Measurements from ENCODE around the gene BCAS3.
"Not testable (repeated sequence)": the region's sequence is repeated elsewhere in the genome, so short reads cannot be mapped to it uniquely, and the experiment has no call there.

The BCAS3 gene

GRCh38 chr17:61239953-61240352, 562.3 kb downstream of the BCAS3 start:
- DNase-seq = no peak

DNA sequence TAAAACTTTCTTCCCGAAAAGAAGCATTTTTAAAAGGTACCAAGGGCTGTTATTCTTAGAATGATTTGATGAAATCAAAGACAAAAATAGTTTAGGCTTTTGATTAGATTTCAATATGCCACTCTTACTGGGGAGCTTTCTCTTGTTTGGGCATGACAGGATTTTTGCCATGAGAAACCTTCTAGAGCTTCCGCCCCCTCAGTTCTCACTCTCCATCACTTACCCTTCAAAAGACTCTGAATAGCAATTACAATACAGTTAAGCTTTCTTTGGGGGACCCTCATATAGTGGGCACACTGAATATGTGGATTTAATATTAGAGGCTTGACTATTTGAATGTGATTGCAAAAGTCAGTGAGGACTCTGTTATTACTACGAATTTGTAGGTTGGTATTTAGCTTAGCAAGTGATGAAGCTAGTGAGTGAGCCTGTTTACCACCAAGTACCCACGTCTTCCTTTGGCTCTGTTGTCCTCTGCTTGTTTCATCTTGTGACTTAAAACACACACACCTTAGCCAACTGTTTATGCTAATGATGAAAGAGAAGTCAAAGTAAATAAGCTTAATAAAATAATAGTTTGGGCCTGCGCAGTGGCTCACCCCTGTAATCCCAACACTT, 563.3 kb downstream of the BCAS3 start:
- no peak for DNase-seq

GRCh38 chr17:61244988-61245387, 567.3 kb downstream of the BCAS3 start:
- not testable (repeated sequence) for DNase-seq

GRCh38 chr17:61245706-61246135, 568.1 kb downstream of the BCAS3 start:
- DNase-seq = no peak

- no peak for DNase-seq
Observed at GRCh38 chr17:61247439-61247838, 569.8 kb downstream of the BCAS3 start.

DNA sequence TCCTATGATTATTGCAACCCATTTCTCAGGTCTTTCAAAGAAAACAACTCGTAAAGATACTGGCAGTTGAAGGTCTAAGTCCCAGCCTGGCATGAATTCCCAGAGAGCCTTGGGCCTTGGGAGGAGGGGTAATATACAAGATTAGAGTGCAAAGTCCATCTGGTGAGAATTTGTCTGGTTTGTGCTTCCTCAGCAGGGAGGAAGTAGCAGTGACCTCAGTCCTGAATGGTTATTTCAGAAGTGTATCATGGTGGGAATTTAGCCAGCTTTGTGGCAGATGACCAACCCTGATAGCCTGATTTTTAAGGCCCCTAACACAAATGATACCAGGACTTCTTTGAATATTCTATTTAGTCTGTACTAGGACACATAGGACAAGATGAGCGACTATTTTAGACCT, 570.7 kb downstream of the BCAS3 start:
- no peak for DNase-seq

DNA sequence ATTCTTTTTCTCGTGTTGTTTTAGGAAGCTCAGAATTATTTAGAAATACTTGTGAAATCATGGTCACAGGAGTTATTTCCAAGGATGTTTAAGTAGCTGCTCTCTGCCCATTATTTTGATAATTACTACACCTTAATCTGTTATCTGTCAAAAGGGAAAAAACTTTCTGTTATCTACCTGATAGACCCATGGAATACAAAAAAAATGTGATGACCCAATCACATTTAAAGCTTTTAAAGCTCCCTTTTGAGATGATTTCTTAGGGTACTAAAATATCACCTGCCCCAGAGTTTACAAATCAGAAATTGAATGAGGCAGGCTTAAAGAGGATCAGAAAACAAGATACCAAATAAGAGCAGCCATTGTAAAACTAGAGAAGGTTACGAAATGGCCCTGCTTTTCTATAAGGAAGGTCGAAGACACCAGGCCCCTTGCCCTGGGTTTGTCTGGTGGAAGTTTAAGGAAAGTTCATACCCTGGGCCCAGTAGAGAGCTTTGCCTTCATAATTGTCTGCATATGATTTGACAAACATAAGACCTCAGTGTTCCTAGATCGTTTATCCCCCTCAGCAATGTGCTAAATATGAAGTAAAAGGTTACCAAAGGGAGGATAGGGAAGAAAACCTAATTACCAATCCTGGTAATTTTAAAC, 572.1 kb downstream of the BCAS3 start:
- no peak for DNase-seq

DNA sequence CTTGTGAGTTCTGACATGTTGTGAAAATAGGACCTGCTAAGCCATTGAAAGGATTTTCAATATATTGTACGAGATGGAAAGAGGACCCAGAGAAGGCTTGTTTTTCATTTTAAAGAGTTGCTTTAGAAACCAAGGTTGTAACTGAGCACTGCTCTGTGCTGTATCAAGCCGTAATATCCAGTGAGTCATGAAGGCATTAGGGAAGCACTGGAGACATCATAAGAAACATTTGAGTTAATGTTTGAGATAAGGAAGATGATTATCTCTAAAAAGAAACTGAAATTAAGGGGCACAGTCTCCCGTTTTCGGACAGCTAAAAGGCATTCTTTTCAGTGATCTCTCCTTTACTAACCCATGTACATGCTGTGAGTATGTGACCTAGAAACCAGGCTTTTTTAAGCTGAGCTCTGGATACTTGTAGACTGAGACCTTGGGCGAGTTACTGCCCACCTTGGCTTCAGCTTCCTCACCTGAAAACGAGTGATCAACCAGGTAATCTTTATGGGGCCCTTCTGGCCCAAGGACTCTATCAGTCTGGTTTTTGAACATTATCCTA, 572.8 kb downstream of the BCAS3 start:
- DNase-seq = no peak

GRCh38 chr17:61251939-61252865, 574.6 kb downstream of the BCAS3 start:
- DNase-seq = no peak

- DNase-seq = no peak
Observed at GRCh38 chr17:61253362-61253761, 575.7 kb downstream of the BCAS3 start.

GRCh38 chr17:61253937-61254574, 576.4 kb downstream of the BCAS3 start:
- no peak for DNase-seq

GRCh38 chr17:61254904-61255303, 577.3 kb downstream of the BCAS3 start:
- no peak for DNase-seq

DNA sequence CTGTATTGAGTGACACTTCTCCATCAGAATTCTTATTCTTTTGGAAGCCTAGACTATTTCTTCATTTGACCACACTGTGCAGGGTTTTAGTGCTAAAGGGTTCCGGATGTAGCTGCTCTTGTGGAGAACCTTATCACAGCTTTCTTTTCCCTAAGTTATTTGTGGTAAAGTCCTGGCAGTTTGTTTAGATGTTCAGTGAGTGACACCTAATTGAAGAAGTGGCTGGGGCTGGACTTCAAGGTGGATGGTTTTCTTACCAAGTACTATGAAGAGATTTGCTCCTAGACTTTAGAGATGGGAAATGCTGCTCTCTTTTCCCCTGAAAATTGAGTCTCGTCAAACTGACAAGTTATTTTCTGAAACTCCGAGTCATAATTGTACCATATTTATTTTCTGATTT, 578.0 kb downstream of the BCAS3 start:
- no peak for DNase-seq

DNA sequence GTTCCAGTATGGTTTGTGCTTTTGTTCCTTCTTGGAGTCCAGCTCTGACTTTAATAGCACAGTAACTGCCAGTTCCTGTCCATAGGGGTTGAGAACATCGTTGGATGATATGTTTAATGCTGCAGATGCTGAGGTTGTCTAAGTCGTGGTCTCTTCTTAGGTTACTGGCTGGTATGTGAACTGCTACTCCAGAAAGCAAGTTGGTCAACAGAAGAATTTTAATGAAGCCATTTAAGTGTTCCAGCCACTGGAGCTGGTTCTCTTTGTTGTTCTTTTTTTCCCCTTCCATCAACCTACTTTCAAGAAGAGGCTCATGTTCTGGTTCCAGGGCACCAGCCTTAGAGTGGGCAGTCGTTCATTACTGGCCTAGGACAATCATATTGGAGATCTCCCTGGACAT, 581.7 kb downstream of the BCAS3 start:
- no peak for DNase-seq

DNA sequence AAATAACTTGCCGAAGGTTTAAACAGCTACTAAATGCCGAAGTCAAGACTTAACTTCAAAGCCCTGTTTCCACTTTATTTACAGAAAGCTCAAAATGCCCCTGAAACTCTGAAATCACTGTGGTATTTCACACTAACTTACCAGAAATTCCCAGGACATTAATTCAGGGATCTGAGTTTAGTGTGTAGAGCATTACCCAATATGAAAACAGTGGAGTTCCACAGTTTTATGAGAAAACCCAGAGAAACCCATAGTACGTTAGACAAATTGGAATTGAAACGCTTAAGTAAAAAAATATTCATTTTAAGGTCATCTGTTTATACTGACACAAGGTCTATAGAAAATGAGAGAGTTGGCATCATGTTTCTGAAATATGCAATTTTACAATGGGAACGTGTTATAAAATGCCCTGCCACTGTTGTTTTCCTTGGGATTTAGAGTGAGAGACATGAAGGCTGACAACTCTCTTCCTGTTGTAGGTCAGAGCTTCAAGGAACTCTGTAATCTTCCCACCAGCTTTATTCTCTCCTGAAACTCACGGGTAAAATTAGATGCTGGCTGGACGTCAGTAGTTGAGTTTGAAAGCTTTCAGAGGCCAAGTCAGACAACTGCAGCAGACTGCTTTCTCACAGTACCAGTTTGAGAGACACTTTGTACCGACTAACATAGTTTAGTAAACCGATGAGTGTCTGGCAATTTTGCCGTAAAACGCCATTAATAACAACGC, 582.6 kb downstream of the BCAS3 start:
- no peak for DNase-seq

- no peak for DNase-seq
Observed at GRCh38 chr17:61261001-61261637, 583.5 kb downstream of the BCAS3 start.

GRCh38 chr17:61265397-61265796, 587.7 kb downstream of the BCAS3 start:
- DNase-seq = no peak

GRCh38 chr17:61267847-61268246, 590.2 kb downstream of the BCAS3 start:
- no peak for DNase-seq

DNA sequence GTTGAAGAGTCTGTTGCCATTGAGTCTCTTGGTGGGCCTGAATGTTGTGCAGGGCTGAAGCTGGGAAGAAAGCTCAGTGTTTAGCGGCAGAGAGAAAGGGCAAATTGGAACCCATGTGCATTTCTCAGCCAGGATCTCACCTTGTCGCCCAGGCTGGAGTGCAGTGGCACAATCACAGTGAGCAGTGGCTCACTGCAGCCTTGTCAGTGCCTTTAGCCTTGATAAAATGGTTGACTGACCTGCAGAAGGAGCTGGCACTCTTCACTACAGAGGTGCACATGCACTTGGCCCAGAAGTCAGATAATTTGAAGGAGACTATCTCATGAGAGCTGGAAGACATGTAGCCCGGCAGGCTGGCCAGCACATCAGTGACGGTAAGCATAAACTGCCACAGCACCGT, 597.7 kb downstream of the BCAS3 start:
- DNase-seq = no peak

GRCh38 chr17:61276806-61277205, 599.2 kb downstream of the BCAS3 start:
- no peak for DNase-seq

- DNase-seq = peak; percentile 5
Observed at GRCh38 chr17:61279476-61280145, 602.0 kb downstream of the BCAS3 start.

Measured in activated CD4-positive, alpha-beta T cell treated with anti-CD3 and anti-CD28 coated beads, Interleukin-2, Interleukin-6, amounts not matched to agents 100 ng/mL and 50 ng/mL, durations not matched to agents 16 hours and 8 hours (primary cell).